Sigmoid colon (tissue), 4 donors: ENCODE measurements around the gene KIAA1217.

ENCODE experiments used
- CTCF ChIP-seq, 4 experiments: fragments of 450-650 bp in 3 of 4; fragments of 200-600 bp in 1 of 4; IDR thresholded peaks; one replicate each; pipeline ENCODE4 v1.5.1; 2016 to 2019; ENCODE audit warnings: antibody characterized with exemption in 4 of 4, mild to moderate bottlenecking in 3 of 4, moderate library complexity in 2 of 4
- POLR2AphosphoS5 ChIP-seq, 4 donors: sonication (generic); formaldehyde crosslinking; IDR thresholded peaks; one replicate each; pipeline ENCODE4 v1.6.1; 2017; ENCODE audit warnings: antibody characterized with exemption in 4 of 4

GRCh38 chr10:24536636-24537035 is 327.7 kb downstream of the KIAA1217 start:
- no peak for TF ChIP-seq CTCF (IDR thresholded peaks at IDR 0.05)
- no peak for TF ChIP-seq POLR2AphosphoS5 (IDR thresholded peaks at IDR 0.05)
